HG02588 (cell line): ENCODE results near the gene POLR2M.

Experiments used
- ATAC-seq: cut with Tn5 transposase; IDR thresholded peaks from one replicate; pipeline ENCODE4 v1.9.1; 2021; ENCODE audit warnings: mild to moderate bottlenecking, moderate library complexity; ENCODE audit not compliant: unreplicated experiment

The POLR2M gene

DNA sequence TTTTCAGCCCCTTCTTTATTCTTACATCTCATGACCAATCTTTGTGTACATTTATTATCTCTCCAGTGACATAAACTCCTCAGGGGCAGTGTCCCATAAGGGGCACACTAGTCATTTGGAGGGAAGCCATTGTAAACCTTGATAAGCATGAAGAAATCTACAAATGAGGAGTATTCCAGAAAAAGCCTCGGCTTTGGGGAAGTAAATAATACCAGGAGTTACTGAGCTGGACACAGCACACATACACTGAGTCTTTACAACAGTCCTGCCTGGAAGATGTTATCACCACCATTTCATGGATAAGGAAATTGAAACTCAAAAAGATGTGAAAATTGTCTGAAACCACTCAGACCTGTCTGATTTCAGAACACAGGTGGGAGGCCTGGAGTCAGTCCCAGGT lies 15.4 kb upstream of the POLR2M start:
- ATAC-seq, result no peak

DNA sequence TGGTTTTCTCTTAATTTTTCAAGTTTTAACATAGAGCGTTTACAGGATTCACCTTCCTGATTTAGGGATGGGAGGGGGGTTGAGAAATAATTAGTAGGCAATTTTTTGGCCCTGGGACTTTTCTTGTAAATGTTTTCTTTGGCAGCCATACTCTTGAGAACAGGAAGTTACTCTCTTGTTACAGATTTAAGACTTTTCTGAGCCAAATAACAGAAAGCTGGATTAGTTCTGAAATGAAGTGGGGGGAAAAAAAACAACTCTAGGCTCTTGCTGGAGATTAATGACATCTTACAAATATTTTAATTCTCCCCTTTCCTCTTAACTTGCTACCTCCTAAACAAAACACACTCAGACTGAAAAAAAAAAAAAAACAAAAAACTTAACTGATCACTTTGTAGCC lies 13.8 kb upstream of the POLR2M start:
- ATAC-seq, result no peak

DNA sequence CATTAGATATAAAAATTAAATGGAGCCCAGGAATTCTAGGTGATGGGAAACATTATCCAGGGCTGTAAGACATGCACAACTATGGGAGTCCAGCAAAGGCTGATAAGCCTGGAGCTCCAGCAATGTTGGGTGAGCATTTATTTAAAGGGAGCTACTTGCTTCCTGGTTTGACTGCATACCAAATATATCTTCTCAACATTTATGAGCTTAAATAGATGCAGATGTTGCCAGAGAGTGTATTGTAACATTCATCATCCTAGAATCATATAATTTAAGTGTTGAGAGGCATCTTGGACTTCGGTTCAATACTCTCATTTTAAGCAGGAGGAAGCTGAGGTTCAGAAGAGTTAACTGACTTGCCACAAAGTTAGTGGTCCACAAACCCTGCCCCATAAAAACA lies 12.2 kb upstream of the POLR2M start:
- no peak for ATAC-seq

DNA sequence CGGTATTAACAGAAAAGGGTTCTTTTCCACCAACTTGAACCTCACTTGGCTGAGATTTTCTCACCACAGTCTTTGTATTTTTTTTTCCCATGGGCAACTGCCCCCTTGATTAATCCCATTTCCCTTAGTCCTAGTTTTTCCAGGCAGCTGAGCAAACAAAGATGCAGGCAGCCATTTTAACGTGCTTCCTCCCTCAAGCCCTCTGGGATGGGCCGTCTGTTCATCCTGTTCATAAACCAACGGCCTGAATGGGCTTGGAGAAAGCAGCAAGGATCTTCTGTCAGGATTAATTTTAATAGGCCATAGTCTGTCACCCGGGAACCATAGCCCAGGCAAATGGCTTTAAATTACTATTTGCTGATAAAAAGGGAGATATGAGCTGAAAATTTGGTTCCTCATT lies 10.4 kb upstream of the POLR2M start:
- ATAC-seq, result no peak

DNA sequence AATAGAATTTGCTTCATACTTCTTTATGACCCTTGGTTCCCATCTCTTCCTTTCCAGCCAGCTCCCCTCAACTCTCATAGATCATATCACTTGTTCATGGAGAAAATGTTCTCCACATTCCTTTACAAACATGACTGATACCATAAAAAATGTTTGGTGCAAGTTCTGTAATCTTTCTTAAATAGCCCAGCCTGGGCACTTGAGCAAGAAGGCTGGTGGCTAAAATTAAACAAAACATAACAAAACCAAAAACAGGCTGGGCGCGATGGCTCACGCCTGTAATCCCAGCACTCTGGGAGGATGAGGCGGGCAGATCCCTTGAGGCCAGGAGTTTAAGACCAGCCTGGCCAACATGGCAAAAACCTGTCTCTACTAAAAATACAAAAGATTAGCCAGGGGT lies 8.9 kb upstream of the POLR2M start:
- ATAC-seq, result no peak

DNA sequence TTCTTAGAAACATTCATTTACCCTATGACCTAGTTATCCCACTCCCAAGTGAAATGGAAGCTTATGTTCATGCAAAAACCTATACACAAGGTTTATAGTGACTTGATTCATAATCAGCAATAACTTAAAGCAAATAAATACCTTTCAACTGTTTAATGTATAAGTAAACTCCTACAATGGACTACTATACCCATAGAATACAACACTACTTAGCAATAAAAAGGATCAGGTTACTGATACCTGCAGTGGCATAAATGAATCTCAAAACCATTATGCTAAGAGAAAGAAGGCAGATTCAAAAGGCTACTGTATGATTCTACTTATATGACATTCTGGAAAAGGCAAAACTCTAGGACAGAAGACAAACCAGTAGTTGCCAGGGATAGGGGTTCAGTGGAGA lies 8.3 kb upstream of the POLR2M start:
- no peak for ATAC-seq

DNA sequence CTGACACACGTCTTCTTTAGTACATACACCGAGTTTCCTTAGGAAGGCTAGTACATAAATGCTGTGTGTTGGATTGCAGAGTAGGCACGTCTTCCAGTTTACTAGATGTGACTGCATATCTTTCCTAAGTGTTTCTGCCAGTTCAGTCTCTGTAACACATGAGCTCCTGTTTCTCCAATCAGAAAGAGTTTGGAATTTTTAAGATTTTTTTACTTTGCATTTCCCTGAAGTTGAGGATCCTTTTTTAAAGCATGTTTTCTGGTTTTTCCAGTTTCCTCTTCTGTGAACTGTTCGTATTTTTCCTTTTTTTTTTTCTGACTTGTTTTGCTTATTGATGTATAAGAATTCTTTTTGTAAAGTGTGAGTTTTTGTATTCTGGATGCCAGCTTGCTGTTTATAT lies 7.5 kb upstream of the POLR2M start:
- no peak for ATAC-seq

DNA sequence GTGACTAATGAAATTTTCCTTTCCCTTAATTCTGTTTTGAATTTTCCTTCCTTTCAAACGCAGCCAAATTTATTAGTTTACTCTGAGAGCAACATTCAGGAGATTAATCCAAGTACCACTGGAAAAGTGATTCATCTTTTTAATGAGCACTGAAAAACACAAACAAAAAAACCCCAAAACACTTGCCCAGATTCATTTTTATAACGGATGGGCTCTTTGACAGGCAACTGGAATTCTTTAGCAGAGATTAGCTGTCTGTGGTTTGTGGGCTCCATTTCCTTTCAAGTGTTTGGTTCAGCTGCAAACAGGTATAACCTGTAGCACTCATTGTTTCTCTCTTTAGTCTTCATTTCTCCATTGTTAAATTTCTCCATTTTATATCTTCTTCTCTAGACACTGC lies 3.1 kb upstream of the POLR2M start:
- ATAC-seq, result no peak

DNA sequence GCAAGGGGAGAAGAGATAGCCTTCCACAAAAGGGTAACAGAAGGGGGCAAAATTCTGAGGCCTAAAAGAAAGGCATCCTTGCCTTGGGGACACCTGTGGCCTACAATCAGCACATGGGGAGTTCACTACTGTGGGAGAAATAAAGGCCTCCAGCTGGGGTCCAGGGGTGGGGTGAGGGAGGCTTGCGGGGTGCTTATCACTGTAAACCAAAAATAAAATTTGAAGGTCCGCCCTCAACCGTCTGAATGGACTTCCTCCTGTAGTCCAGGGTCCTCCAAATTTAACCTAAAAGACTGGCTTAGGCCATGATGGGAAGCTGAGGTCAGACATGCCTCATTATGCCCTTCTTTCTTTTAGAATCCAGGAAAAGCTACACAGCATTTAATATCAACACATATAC lies 2.1 kb upstream of the POLR2M start:
- no peak for ATAC-seq

DNA sequence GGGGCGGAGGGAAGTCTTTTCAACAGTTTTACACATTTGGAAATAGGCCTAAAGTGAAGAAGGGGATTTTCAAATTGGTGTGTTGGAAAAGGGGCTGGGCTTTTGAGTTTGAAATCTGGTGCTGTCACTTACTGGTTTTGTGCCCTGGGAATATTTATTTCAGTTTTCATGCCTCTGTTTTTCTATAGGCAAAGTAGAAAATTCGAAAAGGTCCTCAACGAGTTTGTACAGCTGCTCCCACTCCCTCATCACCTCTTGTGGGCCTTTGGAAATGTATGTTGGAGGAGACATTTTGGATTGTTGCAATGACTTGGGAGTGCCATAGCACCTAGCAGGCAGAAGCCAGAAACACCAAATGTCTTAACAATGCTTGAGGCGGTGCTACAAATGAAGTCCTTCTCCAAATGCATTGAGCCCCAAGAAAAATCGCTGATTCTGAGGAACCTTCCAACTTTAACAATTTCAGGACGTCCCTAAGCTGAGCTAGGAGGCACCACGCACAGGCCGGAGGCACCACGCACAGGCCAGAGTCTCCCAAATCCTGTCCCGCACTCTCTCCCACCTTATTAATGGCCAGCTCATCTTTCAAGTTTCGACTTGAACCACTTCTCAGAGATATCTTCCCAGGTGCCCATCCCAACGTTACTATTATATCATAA lies 639 bp upstream of the POLR2M start:
- ATAC-seq, result no peak

DNA sequence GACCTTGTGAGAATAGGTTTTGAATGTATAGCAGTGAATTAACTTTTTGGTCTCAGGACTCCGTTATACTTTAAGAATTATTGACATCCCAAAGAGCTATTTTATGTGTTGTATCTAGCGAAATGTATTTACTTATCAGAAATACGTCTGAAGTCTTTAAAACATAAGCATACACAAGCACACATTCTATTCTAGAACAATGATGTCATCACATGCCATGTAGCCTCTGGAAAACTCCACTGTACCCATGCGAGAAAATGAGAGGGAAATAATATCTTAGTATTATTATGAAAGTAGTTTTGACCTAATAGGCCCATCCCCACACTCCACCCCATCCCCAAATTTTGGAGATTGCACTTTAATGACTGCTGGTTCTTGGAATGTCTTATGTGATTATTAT lies 1.5 kb downstream of the POLR2M start:
- no peak for ATAC-seq

DNA sequence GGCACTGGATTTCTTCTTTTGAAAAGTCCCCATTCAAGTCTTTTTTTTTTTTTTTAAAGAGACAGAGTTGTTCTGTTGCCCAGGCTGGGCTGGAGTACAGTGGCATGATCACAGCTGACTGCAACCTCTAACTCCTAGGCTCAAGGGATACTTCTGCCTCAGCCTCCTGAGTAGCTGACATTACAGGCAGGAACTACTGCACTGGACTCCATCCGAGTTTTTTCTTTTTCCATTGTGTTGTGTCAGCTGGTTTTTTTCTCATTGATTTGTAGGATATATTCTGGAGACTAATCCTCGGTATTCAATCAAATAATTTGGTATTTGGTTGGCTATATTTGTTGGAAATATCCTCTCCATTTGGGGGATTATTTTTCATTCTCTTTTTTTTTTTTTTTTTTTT lies 11.8 kb downstream of the POLR2M start:
- ATAC-seq, result no peak

DNA sequence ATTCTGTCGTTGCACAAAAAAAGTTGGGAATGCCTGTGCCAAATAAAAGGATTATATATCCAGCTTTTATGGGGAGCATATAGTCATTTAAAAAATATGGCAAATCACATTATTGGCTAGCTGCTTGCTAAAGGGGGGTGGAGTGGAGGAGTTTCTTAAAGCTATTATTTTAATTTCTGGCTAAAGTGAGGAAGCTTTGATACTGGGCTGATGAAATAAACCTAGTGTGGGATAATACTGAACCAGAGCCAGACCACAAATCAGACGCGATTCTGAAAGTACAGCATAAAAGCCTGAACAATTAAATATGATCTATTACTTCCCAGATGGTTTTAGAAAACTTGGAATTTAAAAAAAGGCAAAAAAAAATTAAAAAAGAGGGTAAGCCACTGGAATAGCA lies 14.4 kb downstream of the POLR2M start:
- ATAC-seq, result no peak

DNA sequence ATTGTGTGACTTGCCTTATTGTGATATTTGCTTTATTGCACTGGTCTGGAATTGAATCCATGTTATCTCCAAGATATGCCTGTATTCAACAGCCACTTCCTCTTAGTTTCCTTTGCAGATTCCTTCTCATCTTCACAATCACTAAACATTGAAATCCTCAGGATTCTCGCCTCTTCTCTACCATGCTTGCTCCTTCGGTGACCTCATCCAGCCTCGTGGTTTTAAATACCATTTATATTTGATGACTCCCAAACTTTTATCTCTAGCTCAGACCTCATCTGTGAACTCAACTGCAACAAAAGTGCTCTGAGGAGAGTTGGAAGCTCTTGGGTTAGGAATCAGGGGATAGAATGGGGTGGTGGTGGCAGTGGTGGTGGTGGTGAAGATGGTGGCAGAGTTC lies 19.9 kb downstream of the POLR2M start:
- ATAC-seq, result no peak

DNA sequence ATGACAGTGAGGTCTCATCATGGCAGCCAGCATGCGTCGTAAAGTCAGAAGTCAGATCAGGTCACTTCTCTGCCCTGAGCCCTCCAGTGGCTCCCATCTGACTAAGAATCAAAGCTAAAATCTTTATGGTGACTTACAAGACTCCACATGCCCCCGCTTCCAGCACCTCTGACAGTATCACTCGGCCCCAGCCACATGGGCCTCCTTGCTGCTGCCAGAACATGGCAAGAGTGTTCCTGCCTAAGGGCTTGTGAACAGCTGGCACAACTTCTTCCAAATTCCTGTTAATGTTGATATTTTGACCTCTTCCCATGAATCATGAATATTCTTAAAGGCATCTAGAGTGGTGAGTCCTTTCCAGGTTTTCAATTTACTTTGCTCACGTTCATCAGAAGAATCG lies 20.5 kb downstream of the POLR2M start:
- no peak for ATAC-seq

DNA sequence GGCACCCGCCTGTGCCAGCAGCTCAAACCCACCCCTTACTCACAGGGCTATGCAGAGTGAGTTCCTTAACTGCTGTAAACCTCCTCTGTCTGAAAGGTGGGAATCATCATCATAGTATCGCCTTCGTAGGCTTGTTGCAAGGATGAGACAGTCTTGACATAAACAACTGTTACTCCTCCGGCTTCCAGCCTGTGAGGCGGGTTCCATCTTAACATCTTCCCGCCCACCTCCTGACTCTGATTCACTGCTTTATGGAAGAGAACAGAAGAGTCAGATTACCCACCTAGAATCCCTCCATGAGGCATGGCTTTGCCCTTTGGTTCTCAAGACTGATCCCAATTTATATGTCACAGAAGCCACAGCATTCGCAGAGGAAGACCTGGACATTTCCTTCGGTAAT lies 21.9 kb downstream of the POLR2M start:
- ATAC-seq, result no peak

DNA sequence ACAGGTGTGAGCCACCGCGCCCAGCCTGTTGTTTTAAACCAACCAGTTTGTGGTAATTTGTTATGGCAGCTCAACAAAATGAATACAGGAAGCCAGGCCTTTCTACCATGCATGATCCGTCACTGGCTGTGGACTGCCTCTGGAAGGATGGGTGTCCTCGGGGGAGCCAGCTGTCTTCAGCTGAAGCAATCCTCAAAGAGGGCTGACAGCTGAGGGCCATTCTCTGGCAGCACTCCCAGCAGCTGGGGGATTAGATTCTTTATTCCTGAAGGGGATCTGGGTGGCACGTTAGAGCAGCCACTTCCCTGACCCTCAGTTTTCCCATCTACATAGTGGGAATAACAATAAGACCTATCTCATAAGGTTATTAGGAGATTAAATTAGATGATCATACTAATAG lies 24.4 kb downstream of the POLR2M start:
- no peak for ATAC-seq

DNA sequence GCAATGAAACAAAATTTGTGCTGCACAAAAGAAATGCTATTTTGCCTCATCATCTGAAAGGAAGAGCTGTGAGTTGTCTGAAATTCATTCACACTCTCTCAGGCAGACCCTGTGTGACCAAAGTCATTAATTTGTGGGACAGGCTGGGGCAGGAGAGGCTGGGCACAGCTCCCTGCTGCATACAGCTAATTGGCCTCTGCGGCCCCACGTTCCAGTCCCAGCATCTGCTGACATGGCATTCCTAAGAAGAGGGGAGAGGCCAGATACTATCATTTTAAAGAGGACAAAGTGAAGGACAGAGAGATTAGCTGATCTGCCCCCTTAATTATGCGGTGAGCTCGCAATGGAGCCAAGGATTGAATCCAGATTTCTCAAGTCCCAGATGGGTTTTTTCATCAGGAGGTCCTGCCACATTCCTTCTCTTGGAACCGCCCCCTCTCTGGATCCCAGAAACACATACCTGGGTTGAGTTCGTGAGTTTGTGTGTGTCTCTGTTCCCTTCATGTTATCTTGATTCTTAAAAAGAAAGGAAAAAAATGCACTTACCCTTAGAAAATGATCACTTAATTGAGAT lies 25.1 kb downstream of the POLR2M start:
- ATAC-seq, result no peak

DNA sequence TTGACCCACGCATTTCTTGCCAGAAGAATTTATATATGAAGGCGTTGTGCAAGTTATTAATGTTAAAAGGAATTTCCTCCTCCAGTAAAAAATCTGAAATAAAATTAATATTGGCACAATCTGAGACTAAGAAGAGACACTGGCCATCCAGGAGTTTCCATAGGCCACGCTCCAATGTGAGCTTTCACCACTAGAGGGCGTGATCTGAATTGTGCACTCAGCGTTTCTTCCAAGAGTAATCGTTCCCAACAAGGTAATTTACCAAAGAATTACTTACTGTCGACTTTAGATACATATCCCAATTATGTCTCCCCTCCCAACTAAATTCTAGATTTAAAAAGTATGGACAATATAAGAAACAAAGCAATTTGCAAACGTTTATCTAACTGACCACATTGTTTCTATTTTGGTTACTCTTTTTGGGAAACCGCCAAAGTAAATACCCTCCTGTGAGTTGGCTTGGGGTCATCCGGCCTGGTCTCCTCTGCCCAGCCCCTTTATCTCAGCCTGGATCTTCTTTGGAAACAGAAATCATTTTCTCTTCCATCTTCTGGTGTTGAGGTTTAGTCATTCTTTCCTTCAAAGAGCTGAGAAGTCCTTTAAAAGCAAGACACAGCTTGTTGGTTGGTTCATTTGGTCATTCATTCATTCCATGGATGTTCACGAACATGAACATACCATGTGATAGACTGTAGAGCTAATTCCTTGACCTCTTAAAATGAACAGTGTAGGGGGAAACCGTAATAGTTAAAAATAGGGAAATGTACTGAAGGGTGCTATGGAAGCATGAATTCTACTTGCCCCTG lies 26.2 kb downstream of the POLR2M start:
- ATAC-seq, result no peak

DNA sequence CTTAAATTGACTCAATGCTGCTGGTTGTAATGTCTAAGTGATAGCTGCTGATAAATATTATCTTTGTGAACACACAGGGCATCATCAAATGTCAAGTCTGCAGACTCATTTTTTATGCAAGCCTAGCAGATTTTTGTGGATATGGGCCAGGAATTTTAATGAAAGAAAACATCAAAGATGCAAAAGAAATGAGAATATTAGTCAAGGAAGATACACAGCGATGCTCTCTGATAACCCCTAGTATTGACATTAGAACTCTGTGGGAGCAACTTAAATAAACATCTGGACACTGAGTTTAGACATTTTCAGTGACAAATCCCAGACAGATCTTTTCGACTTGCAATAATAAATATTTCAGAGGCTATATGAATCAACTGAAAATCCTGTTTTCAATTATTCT lies 28.3 kb downstream of the POLR2M start:
- ATAC-seq, result no peak

DNA sequence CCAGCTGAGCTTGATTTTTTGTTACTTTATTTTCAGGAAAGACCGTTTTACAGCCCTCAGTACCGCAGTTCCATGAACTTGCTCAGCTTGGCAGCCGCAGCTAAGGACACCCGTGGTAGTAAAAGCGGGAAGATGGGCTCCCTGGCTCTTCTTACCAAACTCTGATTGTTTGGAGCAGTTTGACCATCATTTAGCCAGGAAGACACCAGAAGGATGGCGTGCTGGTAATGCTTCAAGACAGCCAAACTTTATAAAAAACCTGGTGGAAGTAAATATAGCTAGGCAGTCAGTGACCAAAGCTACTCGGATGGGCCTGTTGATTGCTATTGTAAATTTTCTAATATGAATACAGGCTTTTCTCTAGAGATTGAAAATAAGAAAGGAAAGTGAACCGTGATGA lies 28.9 kb downstream of the POLR2M start:
- ATAC-seq, result no peak

DNA sequence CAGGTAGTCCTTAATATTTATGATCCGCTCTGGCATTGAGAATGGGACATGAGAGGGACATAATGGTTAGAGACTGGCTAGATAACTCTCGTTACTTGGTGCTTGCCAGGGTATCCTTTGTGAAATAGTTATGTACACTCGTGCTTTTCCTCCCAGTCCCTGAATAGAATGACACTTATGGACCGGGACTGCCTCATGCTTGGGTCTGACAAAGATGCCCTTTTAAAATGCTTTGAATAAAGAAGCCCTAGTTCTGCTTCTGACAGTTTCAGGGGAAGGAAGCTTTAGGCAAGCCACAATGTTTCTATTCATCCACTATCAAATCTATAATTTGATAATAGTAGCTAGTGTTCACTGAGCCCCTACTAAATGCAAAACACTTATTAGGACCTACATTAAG lies 29.4 kb downstream of the POLR2M start:
- ATAC-seq, result no peak
